ENCODE data around the gene OSBP2. TPM values are rescaled to one million over a fixed set of nuclear protein-coding genes. Genes with fewer than 3 reads are reported as not detected.

The OSBP2 gene
- total RNA-seq, 4 donors from 2014 or later = 3.3 to 7.7 (median 4.6) TPM; not detected in 1

DNA sequence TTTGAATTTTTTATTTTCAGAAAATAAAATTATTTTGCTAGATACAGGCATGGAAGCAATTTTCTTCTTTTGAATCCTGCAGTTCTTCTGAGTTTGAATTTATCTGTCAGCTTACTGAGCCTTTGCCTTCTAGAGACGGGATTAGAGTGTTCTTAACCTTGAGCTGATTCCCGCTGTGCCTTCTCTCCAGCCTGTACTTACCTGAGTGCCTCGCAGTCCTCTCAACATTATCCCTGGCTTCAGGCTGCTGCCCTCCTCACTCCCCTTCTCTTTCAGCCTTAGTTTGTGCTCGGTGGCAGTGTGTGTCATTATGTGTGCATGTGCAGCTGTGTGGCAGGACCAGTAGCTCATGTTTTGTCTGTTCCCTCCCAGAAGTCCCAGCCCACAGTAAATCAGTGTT is 24.3 kb downstream of the OSBP2 start:
- H3K4me3 ChIP-seq = no peak overlapping the region
- intact Hi-C loops (cut with DNase I; ENCODE audit: low total_unique reads) = no loop called here
- H3K27ac ChIP-seq = no peak overlapping the region
- DNase-seq = no peak
- no peaks in the 10 kb centered on the region for H3K4me1 ChIP-seq
- no peaks in the 10 kb centered on the region for H3K9me3 ChIP-seq
- no peaks in the 10 kb centered on the region for H3K36me3 ChIP-seq
- TF ChIP-seq POLR2A (IDR thresholded peaks at IDR 0.05) (no peak), CTCF (IDR thresholded peaks at IDR 0.05) (no peak)
- no peaks in the 10 kb centered on the region for H3K27me3 ChIP-seq

DNA sequence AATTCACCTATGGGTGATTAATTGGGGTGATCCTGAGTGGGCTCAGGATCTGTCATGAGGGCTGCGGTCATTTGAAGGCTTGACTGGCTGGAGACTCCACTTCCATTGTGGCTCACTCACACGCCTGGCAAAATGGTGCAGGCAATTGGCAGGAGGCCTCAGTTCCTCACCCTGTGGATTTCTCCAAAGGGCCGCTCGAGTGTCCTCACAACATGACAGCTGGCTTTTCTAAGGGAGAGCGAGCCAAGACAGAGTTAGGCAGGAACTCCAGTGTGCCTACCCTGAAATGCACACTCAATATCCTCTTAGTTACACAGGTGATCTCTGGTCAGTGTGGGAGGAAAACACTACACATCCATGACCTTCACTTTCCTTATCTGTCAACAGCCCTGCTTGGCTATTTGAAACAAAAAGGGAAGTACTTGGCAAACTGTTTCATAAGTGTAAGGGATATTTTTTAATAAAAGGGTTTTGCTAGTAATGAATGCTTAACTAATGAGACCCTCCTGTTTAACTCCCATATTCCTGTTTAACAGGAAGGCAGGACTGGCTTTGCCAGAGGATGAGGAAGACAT is 25.7 kb downstream of the OSBP2 start:
- DNase-seq = no peak
- Histone ChIP-seq H3K4me1 (no peaks in the 10 kb centered on the region), H3K4me3 (no peak overlapping the region), H3K9me3 (no peaks in the 10 kb centered on the region), H3K36me3 (no peaks in the 10 kb centered on the region), H3K27me3 (no peaks in the 10 kb centered on the region), H3K27ac (no peak overlapping the region)
- intact Hi-C loops (cut with DNase I; ENCODE audit: low total_unique reads) = no loop called here
- TF ChIP-seq CTCF (IDR thresholded peaks at IDR 0.05) = no peak
- TF ChIP-seq POLR2A (IDR thresholded peaks at IDR 0.05) = no peak

- H3K36me3 ChIP-seq = no peaks in the 10 kb centered on the region
- TF ChIP-seq CTCF (IDR thresholded peaks at IDR 0.05) = no peak
- no peak for TF ChIP-seq POLR2A (IDR thresholded peaks at IDR 0.05)
- DNase-seq = no peak
- H3K27me3 ChIP-seq = no peaks in the 10 kb centered on the region
- H3K4me1 ChIP-seq = no peaks in the 10 kb centered on the region
- H3K27ac ChIP-seq = no peak overlapping the region
- H3K4me3 ChIP-seq = no peak overlapping the region
- no peaks in the 10 kb centered on the region for H3K9me3 ChIP-seq
- intact Hi-C loops (cut with DNase I; ENCODE audit: low total_unique reads) = no loop called here
Measured at GRCh38 chr22:30721741-30722140, 27.1 kb downstream of the OSBP2 start.

GRCh38 chr22:30728826-30729225 is 34.2 kb downstream of the OSBP2 start:
- TF ChIP-seq CTCF (IDR thresholded peaks at IDR 0.05) = no peak
- no peak for DNase-seq
- Histone ChIP-seq H3K9me3 (no peaks in the 10 kb centered on the region), H3K27me3 (no peaks in the 10 kb centered on the region), H3K27ac (no peak overlapping the region), H3K4me3 (no peak overlapping the region), H3K4me1 (no peaks in the 10 kb centered on the region), H3K36me3 (no peaks in the 10 kb centered on the region)
- intact Hi-C loops (cut with DNase I; ENCODE audit: low total_unique reads) = no loop called here

DNA sequence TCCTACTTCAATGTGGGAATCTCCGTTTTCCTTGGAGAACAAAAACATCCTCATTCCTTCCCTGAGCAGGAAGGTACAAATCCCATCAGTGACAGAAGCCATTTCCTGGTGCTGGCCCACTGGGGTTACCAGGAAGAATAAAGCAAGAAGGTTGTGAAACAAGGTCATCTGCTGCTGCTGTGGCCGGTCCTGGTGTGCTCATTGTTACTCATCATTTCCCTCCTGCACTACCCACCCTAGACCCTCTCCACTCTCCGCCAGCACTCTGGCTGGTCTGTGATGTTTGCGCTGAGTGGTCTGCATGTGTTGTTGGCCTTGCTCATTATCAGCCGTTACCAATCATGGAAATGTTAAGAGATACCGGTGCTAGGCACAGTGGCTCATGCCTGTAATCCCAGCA is 37.0 kb downstream of the OSBP2 start:
- Histone ChIP-seq H3K9me3 (no peaks in the 10 kb centered on the region), H3K27ac (no peak overlapping the region), H3K4me3 (no peak overlapping the region), H3K27me3 (no peaks in the 10 kb centered on the region), H3K4me1 (no peaks in the 10 kb centered on the region), H3K36me3 (no peaks in the 10 kb centered on the region)
- no peak for DNase-seq
- TF ChIP-seq CTCF (IDR thresholded peaks at IDR 0.05) (no peak), POLR2A (IDR thresholded peaks at IDR 0.05) (no peak)
- intact Hi-C loops (cut with DNase I; ENCODE audit: low total_unique reads) = no loop called here
